ENCODE data around the gene CYB561D1.

- TF ChIP-seq, protein P1, sequence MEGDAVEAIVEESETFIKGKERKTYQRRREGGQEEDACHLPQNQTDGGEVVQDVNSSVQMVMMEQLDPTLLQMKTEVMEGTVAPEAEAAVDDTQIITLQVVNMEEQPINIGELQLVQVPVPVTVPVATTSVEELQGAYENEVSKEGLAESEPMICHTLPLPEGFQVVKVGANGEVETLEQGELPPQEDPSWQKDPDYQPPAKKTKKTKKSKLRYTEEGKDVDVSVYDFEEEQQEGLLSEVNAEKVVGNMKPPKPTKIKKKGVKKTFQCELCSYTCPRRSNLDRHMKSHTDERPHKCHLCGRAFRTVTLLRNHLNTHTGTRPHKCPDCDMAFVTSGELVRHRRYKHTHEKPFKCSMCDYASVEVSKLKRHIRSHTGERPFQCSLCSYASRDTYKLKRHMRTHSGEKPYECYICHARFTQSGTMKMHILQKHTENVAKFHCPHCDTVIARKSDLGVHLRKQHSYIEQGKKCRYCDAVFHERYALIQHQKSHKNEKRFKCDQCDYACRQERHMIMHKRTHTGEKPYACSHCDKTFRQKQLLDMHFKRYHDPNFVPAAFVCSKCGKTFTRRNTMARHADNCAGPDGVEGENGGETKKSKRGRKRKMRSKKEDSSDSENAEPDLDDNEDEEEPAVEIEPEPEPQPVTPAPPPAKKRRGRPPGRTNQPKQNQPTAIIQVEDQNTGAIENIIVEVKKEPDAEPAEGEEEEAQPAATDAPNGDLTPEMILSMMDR (conservative IDR thresholded peaks at IDR 0.05) = no peak
- TF ChIP-seq EZH2 (IDR thresholded peaks at IDR 0.05; ENCODE audit: low read depth) = no peak
Observed at GRCh38 chr1:109499081-109499480, 5.2 kb downstream of the CYB561D1 start.
